Esophagus muscularis mucosa (tissue), 4 donors: ENCODE data around the gene PHF20. TPM values are rescaled to one million over a fixed set of nuclear protein-coding genes. Genes with fewer than 3 reads are reported as not detected.
"Not testable (repeated sequence)": the region's sequence is repeated elsewhere in the genome, so short reads cannot be mapped to it uniquely, and the experiment has no call there.

Source experiments
- DNase-seq: peaks from one replicate; pipeline ENCODE4 v3.0.0-alpha.2; 2017; ENCODE audit errors: extremely low spot score
- H3K27ac ChIP-seq, 4 donors: fragments of 200-600 bp; sonication (generic); replicated peaks in 1 of 4; 1 replicate in 3 of 4; 2 replicates in 1 of 4; pipeline ENCODE4 v1.5.1; 2016 to 2019; ENCODE audit warnings: mild to moderate bottlenecking in 1 of 4
- H3K27me3 ChIP-seq, 4 donors: fragments of 200-600 bp; sonication (generic); one replicate each; pipeline versions ENCODE4 v1.5.1 to v1.6.0; 2016 to 2019
- H3K36me3 ChIP-seq, 4 donors: fragments of 200-600 bp; sonication (generic); one replicate each; pipeline ENCODE4 v1.5.1; 2016 to 2019
- H3K4me1 ChIP-seq, 4 donors: fragments of 200-600 bp; sonication (generic); one replicate each; pipeline ENCODE4 v1.5.1; 2016 to 2019
- H3K4me3 ChIP-seq, 4 donors: fragments of 200-600 bp; sonication (generic); 1 replicate in 2 of 4; 2 replicates in 2 of 4; pipeline ENCODE4 v1.5.1; 2016 to 2019; ENCODE audit warnings: mild to moderate bottlenecking in 4 of 4, moderate library complexity in 1 of 4
- H3K9me3 ChIP-seq, 4 donors: fragments of 200-600 bp; sonication (generic); 1 replicate in 3 of 4; 2 replicates in 1 of 4; pipeline ENCODE4 v1.5.1; 2016 to 2019
- CTCF ChIP-seq, 3 experiments: fragments of 200-600 bp in 2 of 3; fragments of 450-650 bp in 1 of 3; sonication (generic) in 2 of 3; IDR thresholded peaks; one replicate each; pipeline ENCODE4 v1.5.1; 2017 to 2019; ENCODE audit warnings: antibody characterized with exemption in 3 of 3, mild to moderate bottlenecking in 2 of 3, moderate library complexity in 1 of 3
- EP300 ChIP-seq: sonication (generic); formaldehyde crosslinking; IDR thresholded peaks from one replicate; pipeline ENCODE4 v1.6.1; 2017; ENCODE audit warnings: antibody characterized with exemption
- POLR2A ChIP-seq: fragments of 450-650 bp; IDR thresholded peaks from one replicate; pipeline ENCODE4 v1.6.1; 2017; ENCODE audit warnings: antibody characterized with exemption, moderate library complexity, mild to moderate bottlenecking, low read depth
- POLR2AphosphoS5 ChIP-seq, 2 donors: sonication (generic); formaldehyde crosslinking; IDR thresholded peaks; one replicate each; pipeline ENCODE4 v1.6.1; 2017; ENCODE audit warnings: antibody characterized with exemption in 2 of 2
- WGBS: methylation state at CpG from one replicate; pipeline ENCODE4 v1.1.5; 2018; 5-methylcytosine and 5-hydroxymethylcytosine counted together
- intact Hi-C: fragments of 100-400 bp; cut with DNase I; formaldehyde crosslinking; loops from one replicate; pipeline ENCODE4 v1.15.1; 2023
- total RNA-seq, 4 donors: library from RNA; depleted of rRNA; stranded (reverse); fragments of >200 nt; gene quantifications; one replicate each; pipeline versions ENCODE4 v1.1.0 to v1.2.1, GENCODE V29; 2016

The PHF20 gene
- total RNA-seq, 4 donors from 2014 or later = 45.9 to 62.2 (median 48.0) TPM

GRCh38 chr20:35741892-35742740 is 29.7 kb upstream of the PHF20 start, which contains the start of gene RBM39:
TSS of gene RBM39 (minus strand) at chr20:35742260. CDS start at chr20:35740874, 1,386 bp downstream.
- H3K27ac ChIP-seq = peak within 1 kb of the TSS; percentile 99 to 100 (median 100)
- peak; percentile 100 for DNase-seq
- intact Hi-C loops = loop anchor here (2.0 to 5.0 kb wide), 2 partner anchors 31 to 140 kb away; partner anchors contain the start of gene PHF20
- H3K27me3 ChIP-seq = no peaks in the 10 kb centered on the region
- H3K4me1 ChIP-seq = peaks cover 38 to 51% (median 47%) of the 10 kb centered on the region in 4 donors
- peak within 1 kb of the TSS; percentile 83 to 91 (median 84) for H3K4me3 ChIP-seq
- peaks cover 13 to 37% (median 32%) of the 10 kb centered on the region in 4 donors for H3K36me3 ChIP-seq
- 1% methylated on average over 48 of the region's 66 CpGs for WGBS
- TF ChIP-seq POLR2A = peak; percentile 97
- TF ChIP-seq CTCF (IDR thresholded peaks at IDR 0.05) = peak; percentile 38 to 57 (median 44)
- TF ChIP-seq POLR2AphosphoS5 (IDR thresholded peaks at IDR 0.05) = peak; percentile 94 to 99
- no peak for TF ChIP-seq EP300
- H3K9me3 ChIP-seq = no peaks in the 10 kb centered on the region

- H3K36me3 ChIP-seq = peaks cover 5 to 29% (median 24%) of the 10 kb centered on the region in 4 donors
- peak overlapping the region; percentile 94 to 100 (median 99) for H3K27ac ChIP-seq
- peaks cover 33 to 43% (median 39%) of the 10 kb centered on the region in 4 donors for H3K4me1 ChIP-seq
- no peaks in the 10 kb centered on the region for H3K27me3 ChIP-seq
- 1% methylated on average over 8 of the region's 8 CpGs for WGBS
- peak overlapping the region; percentile 83 to 91 (median 84) for H3K4me3 ChIP-seq
- H3K9me3 ChIP-seq = no peaks in the 10 kb centered on the region
- TF ChIP-seq POLR2A (no peak), EP300 (no peak), POLR2AphosphoS5 (IDR thresholded peaks at IDR 0.05) (no peak), CTCF (IDR thresholded peaks at IDR 0.05) (no peak)
- no peak for DNase-seq
- intact Hi-C loops = loop anchor here (2.0 to 5.0 kb wide), 2 partner anchors 30 to 139 kb away; partner anchors contain the start of gene PHF20
Measured at GRCh38 chr20:35742741-35743523, 28.9 kb upstream of the PHF20 start.

GRCh38 chr20:35743693-35744491 is 27.9 kb upstream of the PHF20 start:
- Histone ChIP-seq H3K4me3 (peak overlapping the region in 1 of 4 donors; percentile 14), H3K27ac (peak overlapping the region; percentile 94 to 100 (median 99)), H3K4me1 (peaks cover 23 to 33% (median 30%) of the 10 kb centered on the region in 4 donors), H3K36me3 (peaks cover 0 to 19% (median 14%) of the 10 kb centered on the region in 4 donors), H3K27me3 (no peaks in the 10 kb centered on the region), H3K9me3 (no peaks in the 10 kb centered on the region)
- TF ChIP-seq CTCF (IDR thresholded peaks at IDR 0.05) = no peak
- TF ChIP-seq POLR2A = no peak
- TF ChIP-seq EP300 = no peak
- TF ChIP-seq POLR2AphosphoS5 (IDR thresholded peaks at IDR 0.05) = no peak
- WGBS = 68% methylated on average over 15 of the region's 15 CpGs
- no peak for DNase-seq
- intact Hi-C loops = loop anchor here (2.0 to 5.0 kb wide), 2 partner anchors 29 to 138 kb away; partner anchors contain the start of gene PHF20

GRCh38 chr20:35744492-35744841 is 27.3 kb upstream of the PHF20 start:
- intact Hi-C loops = loop anchor here (5.0 kb wide), 1 partner anchor 138 kb away; no protein-coding TSS in a partner anchor

More at GRCh38 chr20:35744492-35744841, 27.3 kb upstream of the PHF20 start:
- DNase-seq, H3K4me3 ChIP-seq, H3K27me3 ChIP-seq, H3K9me3 ChIP-seq: not testable (repeated sequence)
- Histone ChIP-seq H3K4me1 (peaks cover 17 to 28% (median 24%) of the 10 kb centered on the region in 4 donors), H3K27ac (peak overlapping the region; percentile 94 to 100 (median 99)), H3K36me3 (peaks cover 0 to 13% (median 11%) of the 10 kb centered on the region in 4 donors)
- 93% methylated on average over 3 of the region's 3 CpGs for WGBS
